HepG2 (cell line): ENCODE results near the gene SRP14. TPM values are rescaled to one million over a fixed set of nuclear protein-coding genes. Genes with fewer than 3 reads are reported as not detected.

ENCODE experiments used
- AKAP8 ChIP-seq: sonication (generic); formaldehyde crosslinking; IDR thresholded peaks from 2 replicates; pipeline ENCODE4 v1.5.1; 2020; ENCODE audit warnings: mild to moderate bottlenecking, missing genetic modification reagents
- DR1 ChIP-seq: sonication (generic); formaldehyde crosslinking; IDR thresholded peaks from 2 replicates; pipeline ENCODE4 v1.8.0; 2021; ENCODE audit warnings: mild to moderate bottlenecking, missing genetic modification reagents, inconsistent platforms
- EP300 ChIP-seq, 3 experiments: sonication (generic) in 1 of 3; formaldehyde crosslinking in 1 of 3; IDR thresholded peaks; 2 replicates each; pipeline versions ENCODE4 v1.5.1 to v1.6.1; 2011 to 2020; ENCODE audit warnings: low read depth in 2 of 3, low read length in 2 of 3, borderline replicate concordance in 1 of 3, improper control_type of control experiment in 1 of 3, mild to moderate bottlenecking in 1 of 3, missing genetic modification reagents in 1 of 3, moderate library complexity in 1 of 3
- JUN ChIP-seq: sonication (generic); formaldehyde crosslinking; IDR thresholded peaks from 2 replicates; pipeline ENCODE4 v1.4.0; 2020; ENCODE audit warnings: mild to moderate bottlenecking, missing genetic modification reagents
- MTA1 ChIP-seq: sonication (generic); formaldehyde crosslinking; IDR thresholded peaks from 2 replicates; pipeline ENCODE4 v1.4.0; 2020; ENCODE audit warnings: missing genetic modification reagents, mild to moderate bottlenecking, borderline replicate concordance
- NFIC ChIP-seq: IDR thresholded peaks from 2 replicates; pipeline ENCODE4 v1.6.1; 2012; ENCODE audit warnings: mild to moderate bottlenecking, low read length, inconsistent platforms
- PBX2 ChIP-seq: IDR thresholded peaks from 2 replicates; pipeline ENCODE4 v1.6.1; 2016; ENCODE audit warnings: control low read depth
- PHF5A ChIP-seq: IDR thresholded peaks from one replicate; pipeline ENCODE4 v1.6.1; 2018; ENCODE audit warnings: low read depth, missing genetic modification reagents; ENCODE audit not compliant: unreplicated experiment
- RFXANK ChIP-seq: IDR thresholded peaks from 2 replicates; pipeline ENCODE4 v1.6.1; 2016
- WIZ ChIP-seq: sonication (generic); formaldehyde crosslinking; IDR thresholded peaks from 2 replicates; pipeline ENCODE4 v1.5.1; 2020; ENCODE audit warnings: mild to moderate bottlenecking, missing genetic modification reagents
- ZNF10 ChIP-seq: sonication (generic); formaldehyde crosslinking; IDR thresholded peaks from 2 replicates; pipeline ENCODE4 v1.4.0; 2020; ENCODE audit warnings: mild to moderate bottlenecking, low read depth, missing genetic modification reagents, borderline replicate concordance
- ZNF253 ChIP-seq: sonication (generic); formaldehyde crosslinking; IDR thresholded peaks from 2 replicates; pipeline ENCODE4 v1.8.0; 2022; ENCODE audit warnings: mild to moderate bottlenecking, missing genetic modification reagents, borderline replicate concordance
- ZNF256 ChIP-seq: sonication (generic); formaldehyde crosslinking; conservative IDR thresholded peaks from 2 replicates; pipeline ENCODE4 v1.4.0; 2020; ENCODE audit warnings: missing genetic modification reagents
- ZNF33B ChIP-seq: sonication (generic); formaldehyde crosslinking; IDR thresholded peaks from 2 replicates; pipeline ENCODE4 v1.5.1; 2020; ENCODE audit warnings: mild to moderate bottlenecking, missing genetic modification reagents
- ZNF549 ChIP-seq: sonication (generic); formaldehyde crosslinking; IDR thresholded peaks from 2 replicates; pipeline ENCODE4 v1.5.0; 2020; ENCODE audit warnings: missing genetic modification reagents
- ZNF550 ChIP-seq: sonication (generic); formaldehyde crosslinking; IDR thresholded peaks from 2 replicates; pipeline ENCODE4 v1.4.0; 2020; ENCODE audit warnings: mild to moderate bottlenecking, missing genetic modification reagents, borderline replicate concordance
- ZNF576 ChIP-seq: sonication (generic); formaldehyde crosslinking; IDR thresholded peaks from 2 replicates; pipeline ENCODE4 v1.4.0; 2020; ENCODE audit warnings: mild to moderate bottlenecking, missing genetic modification reagents
- ZNF780A ChIP-seq: sonication (generic); formaldehyde crosslinking; IDR thresholded peaks from 2 replicates; pipeline ENCODE4 v1.8.0; 2022; ENCODE audit warnings: mild to moderate bottlenecking, missing genetic modification reagents, moderate library complexity
- ZSCAN25 ChIP-seq: sonication (generic); formaldehyde crosslinking; IDR thresholded peaks from 2 replicates; pipeline ENCODE4 v1.8.0; 2022; ENCODE audit warnings: mild to moderate bottlenecking, missing genetic modification reagents
- polyA plus RNA-seq, 8 experiments: library from polyadenylated mRNA; depleted of rRNA in 3 of 8; stranded (reverse) in 7 of 8; unstranded in 1 of 8; fragments of >200 nt; fragmentation: Illumina TruSeq in 4 of 8; extraction: Trizol in 4 of 8; gene quantifications; 2 replicates each; pipeline versions ENCODE4 v1.2.1 to v1.2.3, GENCODE V29; 2011 to 2016; ENCODE audit warnings: low read depth in 4 of 8, missing spikeins in 1 of 8, mixed read lengths in 1 of 8; ENCODE audit not compliant: insufficient read depth in 1 of 8
- total RNA-seq, 5 experiments: library from RNA; depleted of rRNA; stranded (reverse); fragments of >200 nt; fragmentation: Illumina TruSeq; extraction: Trizol; gene quantifications; 2 replicates each; pipeline ENCODE4 v1.2.3, GENCODE V29; 2016; ENCODE audit warnings: low read depth in 1 of 5
- TF ChIP-seq, protein P1 (sequence below): sonication (generic); formaldehyde crosslinking; IDR thresholded peaks from 2 replicates; pipeline ENCODE4 v1.9.0; 2022; ENCODE audit warnings: low read depth, missing genetic modification reagents
- TF ChIP-seq, protein P2 (sequence below): fragments of 450-650 bp; IDR thresholded peaks from 2 replicates; pipeline ENCODE4 v1.6.1; 2017
- TF ChIP-seq, protein P3 (sequence below): sonication (generic); formaldehyde crosslinking; IDR thresholded peaks from 2 replicates; pipeline ENCODE4 v1.8.1; 2022; ENCODE audit warnings: mild to moderate bottlenecking, missing genetic modification reagents

Gene SRP14
- total and polyA plus RNA-seq, 2 of the 13 experiments (the other 11 are each of a cell fraction or from before 2014, with no cell fraction given) = 208 to 356 TPM

DNA sequence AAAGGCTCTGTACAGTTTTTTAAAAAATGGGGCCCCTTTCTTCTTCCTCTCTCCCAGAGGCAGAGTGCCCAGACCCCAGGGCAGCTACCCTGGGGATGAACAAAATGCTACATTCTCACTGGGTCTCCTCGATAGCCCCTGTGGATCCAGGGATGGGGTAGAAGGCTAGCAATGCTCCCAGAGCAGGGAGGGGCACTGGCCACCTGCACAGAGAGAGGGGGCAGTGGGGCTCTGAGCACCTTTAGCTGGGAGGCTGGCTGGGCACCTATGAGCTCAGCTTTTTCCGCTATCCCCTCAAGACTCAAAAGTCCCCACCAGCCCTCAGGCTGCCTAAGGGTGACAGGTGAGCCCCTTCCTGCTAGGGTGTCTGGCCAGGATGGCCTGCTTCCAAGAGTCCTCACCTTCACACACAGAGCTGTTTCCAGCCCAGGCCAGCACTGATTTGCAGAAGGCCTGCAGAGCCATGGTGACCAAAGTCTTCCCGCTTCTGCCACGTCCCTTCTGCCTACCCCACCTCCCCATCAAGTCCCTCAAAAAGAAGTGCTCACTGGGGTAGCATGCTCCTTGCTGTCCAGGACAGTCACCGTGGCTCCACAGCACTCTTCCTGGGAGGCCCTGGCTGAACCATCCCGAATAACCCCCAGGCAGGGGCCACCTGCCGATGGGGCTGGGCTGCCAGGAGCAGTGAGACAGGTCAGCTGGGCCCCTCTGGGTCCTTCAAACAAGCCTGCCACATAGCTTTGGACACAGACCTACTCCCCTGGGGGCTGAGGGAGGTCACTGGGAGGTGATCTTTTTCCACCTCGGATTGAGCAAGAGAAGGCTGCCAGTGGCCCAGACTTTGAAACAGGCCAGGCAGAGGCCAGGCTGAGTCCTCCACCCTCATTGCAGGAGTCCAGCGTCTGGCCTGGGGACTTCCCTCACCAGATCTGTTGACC is 49.3 kb upstream of the SRP14 start (continued):
- TF ChIP-seq, protein P1, sequence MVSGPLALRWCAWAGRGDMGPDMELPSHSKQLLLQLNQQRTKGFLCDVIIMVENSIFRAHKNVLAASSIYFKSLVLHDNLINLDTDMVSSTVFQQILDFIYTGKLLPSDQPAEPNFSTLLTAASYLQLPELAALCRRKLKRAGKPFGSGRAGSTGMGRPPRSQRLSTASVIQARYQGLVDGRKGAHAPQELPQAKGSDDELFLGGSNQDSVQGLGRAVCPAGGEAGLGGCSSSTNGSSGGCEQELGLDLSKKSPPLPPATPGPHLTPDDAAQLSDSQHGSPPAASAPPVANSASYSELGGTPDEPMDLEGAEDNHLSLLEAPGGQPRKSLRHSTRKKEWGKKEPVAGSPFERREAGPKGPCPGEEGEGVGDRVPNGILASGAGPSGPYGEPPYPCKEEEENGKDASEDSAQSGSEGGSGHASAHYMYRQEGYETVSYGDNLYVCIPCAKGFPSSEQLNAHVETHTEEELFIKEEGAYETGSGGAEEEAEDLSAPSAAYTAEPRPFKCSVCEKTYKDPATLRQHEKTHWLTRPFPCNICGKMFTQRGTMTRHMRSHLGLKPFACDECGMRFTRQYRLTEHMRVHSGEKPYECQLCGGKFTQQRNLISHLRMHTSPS = peak; percentile 84
- no peak for TF ChIP-seq ZNF253 (CRISPR knock-in tag)
- TF ChIP-seq RFXANK (CRISPR knock-in tag) = no peak; the same call in 1 of the 2 replicates
- TF ChIP-seq ZSCAN25 (CRISPR knock-in tag) = 0 out of 2 replicates have a peak, but pooled peaks have one; percentile 55
- no peak for TF ChIP-seq ZNF10
- TF ChIP-seq NFIC = no peak
- peak; percentile 93 for TF ChIP-seq PHF5A (CRISPR knock-in tag)
- 0 out of 2 replicates have a peak, but pooled peaks have one; percentile 44 for TF ChIP-seq JUN
- TF ChIP-seq, protein P2, sequence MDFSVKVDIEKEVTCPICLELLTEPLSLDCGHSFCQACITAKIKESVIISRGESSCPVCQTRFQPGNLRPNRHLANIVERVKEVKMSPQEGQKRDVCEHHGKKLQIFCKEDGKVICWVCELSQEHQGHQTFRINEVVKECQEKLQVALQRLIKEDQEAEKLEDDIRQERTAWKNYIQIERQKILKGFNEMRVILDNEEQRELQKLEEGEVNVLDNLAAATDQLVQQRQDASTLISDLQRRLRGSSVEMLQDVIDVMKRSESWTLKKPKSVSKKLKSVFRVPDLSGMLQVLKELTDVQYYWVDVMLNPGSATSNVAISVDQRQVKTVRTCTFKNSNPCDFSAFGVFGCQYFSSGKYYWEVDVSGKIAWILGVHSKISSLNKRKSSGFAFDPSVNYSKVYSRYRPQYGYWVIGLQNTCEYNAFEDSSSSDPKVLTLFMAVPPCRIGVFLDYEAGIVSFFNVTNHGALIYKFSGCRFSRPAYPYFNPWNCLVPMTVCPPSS = no peak
- no peak for TF ChIP-seq ZNF549 (CRISPR knock-in tag)
- TF ChIP-seq, protein P3, sequence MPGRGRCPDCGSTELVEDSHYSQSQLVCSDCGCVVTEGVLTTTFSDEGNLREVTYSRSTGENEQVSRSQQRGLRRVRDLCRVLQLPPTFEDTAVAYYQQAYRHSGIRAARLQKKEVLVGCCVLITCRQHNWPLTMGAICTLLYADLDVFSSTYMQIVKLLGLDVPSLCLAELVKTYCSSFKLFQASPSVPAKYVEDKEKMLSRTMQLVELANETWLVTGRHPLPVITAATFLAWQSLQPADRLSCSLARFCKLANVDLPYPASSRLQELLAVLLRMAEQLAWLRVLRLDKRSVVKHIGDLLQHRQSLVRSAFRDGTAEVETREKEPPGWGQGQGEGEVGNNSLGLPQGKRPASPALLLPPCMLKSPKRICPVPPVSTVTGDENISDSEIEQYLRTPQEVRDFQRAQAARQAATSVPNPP (CRISPR knock-in tag) = no peak
- peak; percentile 71 for TF ChIP-seq DR1 (CRISPR knock-in tag)
- peak; percentile 54; the same call in 1 of the 2 replicates for TF ChIP-seq ZNF33B (CRISPR knock-in tag)
- TF ChIP-seq ZNF576 = no peak
- no peak for TF ChIP-seq PBX2
- no peak for TF ChIP-seq ZNF780A (CRISPR knock-in tag)
- TF ChIP-seq MTA1 (CRISPR knock-in tag) = peak; percentile 95
- 0 out of 2 replicates have a peak, but pooled peaks have one; percentile 25 for TF ChIP-seq WIZ (CRISPR knock-in tag)
- TF ChIP-seq EP300 (IDR thresholded peaks at IDR 0.05; ENCODE audit: low read depth in 2 of 2, low read length in 2 of 2) = peak in 1 of 2 experiments; percentile 56; a peak in 2 of 4 replicates
- no peak; the same call in 1 of the 2 replicates for TF ChIP-seq EP300 (CRISPR knock-in tag; IDR thresholded peaks at IDR 0.05; ENCODE audit: borderline replicate concordance)
- TF ChIP-seq AKAP8 (CRISPR knock-in tag) = peak; percentile 28; the same call in 1 of the 2 replicates
- no peak for TF ChIP-seq ZNF550
- TF ChIP-seq ZNF256 (CRISPR knock-in tag) = no peak
